Dedifferentiated amniotic fluid mesenchymal stem cell (primary cell): ENCODE data around the gene PTPN13.
A peak's percentile ranks its signal among the peaks of the same experiment; 100 is the strongest.
"Not testable (repeated sequence)": the region's sequence is repeated elsewhere in the genome, so short reads cannot be mapped to it uniquely, and the experiment has no call there.

Experiments used
- DNase-seq: peaks from one replicate; pipeline ENCODE4 v3.0.0-alpha.2; 2016; ENCODE audit errors: extremely low spot score

PTPN13 gene

GRCh38 chr4:86644892-86645291, 50.8 kb downstream of the PTPN13 start:
- no peak for DNase-seq

GRCh38 chr4:86652332-86652932, 58.3 kb downstream of the PTPN13 start:
- no peak for DNase-seq

GRCh38 chr4:86653237-86653865, 59.2 kb downstream of the PTPN13 start:
- DNase-seq: no peak

DNA sequence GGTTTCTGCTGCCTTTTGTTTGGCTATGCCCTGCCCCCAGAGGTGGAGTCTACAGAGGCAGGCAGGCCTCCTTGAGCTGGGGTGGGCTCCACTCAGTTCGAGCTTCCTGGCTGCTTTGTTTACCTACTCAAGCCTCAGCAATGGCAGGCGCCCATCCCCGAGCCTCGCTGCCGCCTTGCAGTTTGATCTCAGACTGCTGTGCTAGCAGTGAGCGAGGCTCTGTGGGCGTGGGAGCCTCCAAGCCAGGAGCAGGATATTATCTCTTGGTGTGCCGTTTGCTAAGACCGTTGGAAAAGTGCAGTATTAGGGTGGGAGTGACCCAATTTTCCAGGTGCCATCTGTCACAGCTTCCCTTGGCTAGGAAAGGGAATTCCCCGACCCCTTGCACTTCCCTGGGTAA, 62.7 kb downstream of the PTPN13 start:
- DNase-seq: not testable (repeated sequence)

DNA sequence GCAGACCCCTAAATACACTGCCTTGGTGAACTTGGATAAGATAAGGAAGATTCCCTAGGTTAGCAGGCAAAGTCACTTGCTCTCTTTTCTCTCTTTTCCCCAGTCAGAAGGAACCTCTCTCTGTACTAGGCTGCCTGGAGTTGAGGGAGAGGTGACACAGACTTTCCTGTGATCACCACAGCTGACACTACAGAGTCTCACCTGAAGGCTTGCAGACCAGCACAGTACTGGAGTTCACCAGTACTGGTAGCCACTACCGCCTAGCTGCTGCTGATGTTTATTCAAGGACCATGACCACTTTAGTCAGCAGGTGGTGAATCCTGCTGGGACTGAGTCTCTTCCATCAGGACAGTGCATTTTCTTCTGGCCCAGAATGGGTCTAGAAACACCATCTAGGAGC, 63.3 kb downstream of the PTPN13 start:
- DNase-seq: no peak

- no peak for DNase-seq
Observed at GRCh38 chr4:86657910-86658309, 63.8 kb downstream of the PTPN13 start.

DNA sequence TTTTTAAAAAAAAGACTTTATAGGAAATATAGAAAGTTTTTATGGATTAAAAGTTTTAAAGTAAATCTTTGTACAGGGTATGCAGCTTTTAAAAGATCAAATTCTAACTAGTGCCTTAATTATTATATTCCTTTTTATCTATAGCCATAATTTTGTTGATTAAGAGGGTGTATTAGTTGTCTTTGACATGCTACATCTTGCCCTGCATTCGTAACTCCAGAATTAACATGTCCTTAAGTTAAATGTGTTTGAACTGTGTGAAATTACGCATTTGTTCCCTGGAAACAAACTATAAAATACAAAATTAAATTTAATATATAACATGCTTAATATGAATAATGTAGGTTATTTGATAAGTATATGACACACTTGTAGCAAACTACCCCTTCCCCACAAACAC, 66.3 kb downstream of the PTPN13 start:
- no peak for DNase-seq

GRCh38 chr4:86661006-86661405, 66.9 kb downstream of the PTPN13 start:
- no peak for DNase-seq

GRCh38 chr4:86661418-86661817, 67.3 kb downstream of the PTPN13 start:
- no peak for DNase-seq

DNA sequence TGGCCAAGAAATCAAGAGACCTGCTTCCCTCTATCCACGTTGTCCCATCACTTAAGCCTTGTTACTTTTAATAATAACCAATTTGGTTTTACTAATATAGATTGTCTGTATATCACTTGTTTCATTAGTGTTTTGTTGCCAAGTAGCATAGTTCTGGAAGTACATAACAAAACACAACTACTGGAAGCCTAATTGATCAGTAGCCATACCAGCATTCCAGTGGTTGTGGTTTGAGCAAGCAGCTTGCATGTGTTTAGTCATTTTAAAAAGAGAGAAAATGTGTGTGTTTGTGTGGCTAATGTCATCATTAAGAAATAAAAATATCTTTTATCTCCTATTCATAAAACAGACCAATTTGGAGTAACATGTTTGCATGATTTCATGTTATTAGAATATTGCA, 70.8 kb downstream of the PTPN13 start:
- no peak for DNase-seq

DNA sequence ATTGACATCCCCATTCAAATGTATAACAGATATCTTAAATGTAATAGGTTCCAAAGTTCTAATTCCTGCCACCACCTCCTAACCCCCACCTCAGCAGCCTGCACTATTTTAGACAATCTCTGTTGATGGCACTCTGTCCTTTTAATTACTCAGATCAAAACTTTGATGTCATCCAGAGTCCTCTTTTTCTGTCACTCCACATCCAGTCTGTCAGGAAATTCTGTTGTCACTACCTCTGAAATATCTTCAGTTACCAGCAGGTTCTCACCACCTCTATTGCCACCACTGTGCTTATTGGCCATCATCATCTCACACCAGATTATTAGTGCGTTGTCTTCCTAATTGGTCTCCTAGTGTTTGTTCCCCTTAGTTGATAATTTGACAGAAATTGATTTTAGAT, 76.2 kb downstream of the PTPN13 start:
- no peak for DNase-seq

- no peak for DNase-seq
Observed at GRCh38 chr4:86670756-86671155, 76.6 kb downstream of the PTPN13 start.

GRCh38 chr4:86675548-86675947, 81.4 kb downstream of the PTPN13 start:
- no peak for DNase-seq

DNA sequence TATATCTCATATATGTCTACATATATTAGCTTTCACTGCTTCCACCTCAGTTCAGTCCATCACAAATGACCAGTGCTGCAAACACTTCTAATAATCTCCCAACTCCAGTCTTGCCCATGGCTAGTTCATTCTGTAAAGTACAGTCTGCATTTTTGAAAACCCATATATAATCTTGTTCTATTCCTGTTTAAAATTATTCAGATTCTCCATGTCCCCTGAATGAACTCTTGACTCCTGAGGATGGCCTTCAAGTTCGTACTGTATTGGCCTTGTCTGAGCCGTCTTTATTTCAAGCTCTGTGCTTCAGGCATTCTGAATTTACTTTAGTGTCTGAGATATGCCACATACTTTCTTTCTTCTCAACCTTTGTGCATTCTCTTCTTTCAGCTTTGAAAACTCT, 84.7 kb downstream of the PTPN13 start:
- no peak for DNase-seq

GRCh38 chr4:86679441-86679840, 85.3 kb downstream of the PTPN13 start:
- no peak for DNase-seq

DNA sequence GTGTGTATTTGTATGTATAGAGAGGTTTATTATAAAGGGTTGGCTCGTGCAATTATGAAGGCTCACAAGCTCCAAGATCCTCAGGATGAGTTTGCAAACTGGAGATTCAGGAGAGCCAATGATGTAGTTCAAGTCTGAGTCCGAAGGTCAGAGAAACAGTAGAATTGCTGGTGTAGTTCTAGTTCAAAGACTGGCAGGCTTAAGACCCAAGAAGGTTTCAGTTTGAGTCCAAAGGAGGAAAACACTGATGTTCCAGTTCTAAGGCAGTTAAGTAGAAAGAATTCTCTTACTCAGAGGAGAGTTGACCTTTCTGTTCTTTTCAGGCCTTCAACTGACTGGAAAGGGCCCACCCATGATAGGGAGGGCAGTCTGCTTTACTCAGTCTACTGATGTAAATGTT, 89.1 kb downstream of the PTPN13 start:
- no peak for DNase-seq

- DNase-seq: no peak
Observed at GRCh38 chr4:86683983-86684382, 89.9 kb downstream of the PTPN13 start.

- peak; percentile 44 for DNase-seq
Observed at GRCh38 chr4:86685401-86685800, 91.3 kb downstream of the PTPN13 start.

- DNase-seq: no peak
Observed at GRCh38 chr4:86686741-86687140, 92.6 kb downstream of the PTPN13 start.

GRCh38 chr4:86688026-86688425, 93.9 kb downstream of the PTPN13 start:
- no peak for DNase-seq

- no peak for DNase-seq
Observed at GRCh38 chr4:86704601-86705000, 110.5 kb downstream of the PTPN13 start.

GRCh38 chr4:86706923-86707597, 112.9 kb downstream of the PTPN13 start:
- DNase-seq: no peak

DNA sequence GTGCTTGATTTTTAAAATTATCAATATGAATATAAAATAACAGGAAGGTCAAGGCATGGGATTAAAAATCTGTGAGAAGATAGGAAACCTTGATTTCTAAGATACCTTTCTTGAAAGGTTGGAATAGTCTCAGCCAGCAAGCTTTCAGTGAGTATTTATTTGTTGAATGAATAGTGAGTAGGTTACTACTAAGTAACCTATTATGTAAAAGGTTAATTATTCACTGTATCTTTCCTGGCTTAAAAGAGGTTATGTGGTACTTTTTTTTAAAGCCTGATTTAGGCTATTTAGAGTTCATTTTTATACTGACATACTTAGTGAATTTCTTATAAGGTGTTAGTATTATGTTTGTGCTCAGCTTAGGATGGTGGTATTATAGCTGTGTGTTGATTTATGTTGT, 123.5 kb downstream of the PTPN13 start:
- DNase-seq: no peak
